Measurements from ENCODE around the gene CTIF. TPM values are rescaled to one million over a fixed set of nuclear protein-coding genes. Genes with fewer than 3 reads are reported as not detected.

CTIF gene
- polyA plus RNA-seq, 2 donors, result 11.8 to 22.7 TPM

DNA sequence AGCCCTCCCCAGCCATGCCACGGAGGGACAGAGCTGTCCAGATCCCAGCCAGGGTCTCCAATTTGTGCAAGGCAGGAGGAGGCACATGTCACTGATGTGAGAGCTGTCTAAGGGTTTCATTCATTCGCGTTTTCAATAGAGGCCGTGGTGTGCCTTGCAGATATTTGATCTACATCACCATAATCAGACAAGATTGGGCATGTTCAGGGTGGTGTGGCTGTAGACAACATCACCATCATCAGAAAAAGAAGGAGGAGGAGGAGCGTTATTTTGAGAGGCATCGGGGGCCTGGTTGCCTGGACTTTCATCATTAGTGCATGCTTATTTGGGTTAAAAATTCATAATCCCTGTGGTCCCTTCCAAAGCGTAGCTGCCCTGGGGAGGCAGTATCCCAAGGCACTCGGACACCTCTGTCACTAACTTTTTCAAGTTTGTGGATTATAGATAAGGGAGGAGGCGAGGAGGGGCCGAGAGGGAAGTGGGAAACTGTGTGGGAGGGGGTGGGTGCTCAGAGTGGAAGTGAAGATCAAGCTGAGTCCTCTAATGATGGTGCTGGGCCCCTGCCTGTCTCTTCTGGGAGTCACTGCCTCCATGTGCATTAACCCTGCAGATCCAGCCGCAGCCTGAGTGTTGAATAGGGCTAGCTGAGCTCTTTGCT, 194.1 kb downstream of the CTIF start:
- Histone ChIP-seq H3K4me1 (ENCODE audit: control insufficient read depth in 2 of 2, insufficient read depth in 2 of 2, low read length in 1 of 2) (no peaks in the 10 kb centered on the region), H3K9me3 (ENCODE audit: control insufficient read depth in 2 of 2, insufficient read depth in 1 of 2, low read depth in 1 of 2, low read length in 1 of 2) (no peaks in the 10 kb centered on the region), H3K36me3 (ENCODE audit: control insufficient read depth in 2 of 2, insufficient read depth in 2 of 2, low read length in 1 of 2) (peaks cover 0 to 3% of the 10 kb centered on the region in 2 donors), H3K27me3 (ENCODE audit: control insufficient read depth in 1 of 2, insufficient read depth in 2 of 2, low read length in 2 of 2) (no peaks in the 10 kb centered on the region), H3K4me3 (ENCODE audit: low read depth in 1 of 2, low read length in 2 of 2) (no peak overlapping the region), H3K27ac (ENCODE audit: low read depth in 2 of 2, low read length in 1 of 2) (no peak overlapping the region)
- WGBS, 2 donors, result 64 to 70% methylated on average over 11 of the region's 11 CpGs

DNA sequence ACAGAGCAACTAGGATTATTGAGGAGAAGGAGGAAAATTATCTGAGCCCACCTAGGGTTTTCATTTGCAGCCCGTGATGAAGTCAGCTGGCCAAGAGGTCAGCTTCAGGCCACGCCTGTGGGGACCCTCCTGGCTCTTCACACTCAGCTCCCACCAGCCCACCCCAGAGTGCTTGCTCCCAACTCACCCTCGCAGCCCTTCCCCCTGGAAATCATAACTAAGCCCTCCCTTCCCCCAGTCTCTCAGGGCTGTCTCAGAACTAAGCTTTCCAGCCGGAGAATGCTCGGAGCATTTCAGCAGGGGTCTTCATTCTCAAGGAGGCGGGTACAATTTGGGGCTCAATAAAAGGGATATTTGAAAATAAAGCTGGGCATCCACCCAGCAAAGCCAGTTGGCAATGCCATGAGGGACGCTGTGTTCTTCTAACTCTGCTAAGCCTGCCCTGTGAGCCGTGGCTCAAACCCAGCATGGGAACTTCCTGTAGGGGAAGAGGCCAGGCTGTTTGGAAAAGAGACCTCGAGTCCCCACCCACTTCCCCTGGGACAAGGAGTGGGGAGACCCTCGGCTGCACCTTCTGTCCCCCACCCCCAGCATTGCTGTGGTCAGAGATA, 194.9 kb downstream of the CTIF start:
- Histone ChIP-seq H3K27me3 (ENCODE audit: control insufficient read depth in 1 of 2, insufficient read depth in 2 of 2, low read length in 2 of 2) (no peaks in the 10 kb centered on the region), H3K36me3 (ENCODE audit: control insufficient read depth in 2 of 2, insufficient read depth in 2 of 2, low read length in 1 of 2) (peaks cover 0 to 3% of the 10 kb centered on the region in 2 donors), H3K4me1 (ENCODE audit: control insufficient read depth in 2 of 2, insufficient read depth in 2 of 2, low read length in 1 of 2) (no peaks in the 10 kb centered on the region), H3K9me3 (ENCODE audit: control insufficient read depth in 2 of 2, insufficient read depth in 1 of 2, low read depth in 1 of 2, low read length in 1 of 2) (no peaks in the 10 kb centered on the region), H3K4me3 (ENCODE audit: low read depth in 1 of 2, low read length in 2 of 2) (no peak overlapping the region), H3K27ac (ENCODE audit: low read depth in 2 of 2, low read length in 1 of 2) (no peak overlapping the region)
- WGBS, 2 donors, result 54 to 66% methylated on average over 10 of the region's 10 CpGs

DNA sequence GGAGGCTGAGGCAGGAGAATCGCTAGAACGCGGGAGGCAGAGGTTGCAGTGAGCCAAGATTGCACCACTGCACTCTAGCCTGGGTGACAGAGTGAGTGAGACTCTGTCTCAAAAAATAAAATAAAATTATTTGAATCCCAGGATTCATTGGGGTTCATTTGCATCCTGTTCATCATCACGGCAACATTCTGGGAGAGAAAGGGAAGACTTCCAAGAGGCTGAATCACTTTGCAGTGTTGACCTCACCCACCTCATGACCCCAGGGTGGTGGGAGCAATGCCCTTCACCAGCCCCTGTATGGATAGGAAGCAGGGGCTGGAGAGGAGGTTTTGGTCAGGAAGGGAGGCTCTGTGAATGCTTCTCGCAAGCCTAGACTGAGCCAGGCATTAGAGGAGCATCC, 195.6 kb downstream of the CTIF start:
- WGBS, 2 donors, result 92 to 98% methylated on average over 5 of the region's 5 CpGs
- H3K27me3 ChIP-seq (ENCODE audit: control insufficient read depth in 1 of 2, insufficient read depth in 2 of 2, low read length in 2 of 2), result no peaks in the 10 kb centered on the region
- H3K9me3 ChIP-seq (ENCODE audit: control insufficient read depth in 2 of 2, insufficient read depth in 1 of 2, low read depth in 1 of 2, low read length in 1 of 2), result no peaks in the 10 kb centered on the region
- H3K36me3 ChIP-seq (ENCODE audit: control insufficient read depth in 2 of 2, insufficient read depth in 2 of 2, low read length in 1 of 2), result peaks cover 0 to 3% of the 10 kb centered on the region in 2 donors
- H3K4me3 ChIP-seq (ENCODE audit: low read depth in 1 of 2, low read length in 2 of 2), result no peak overlapping the region
- no peak overlapping the region for H3K27ac ChIP-seq (ENCODE audit: low read depth in 2 of 2, low read length in 1 of 2)
- H3K4me1 ChIP-seq (ENCODE audit: control insufficient read depth in 2 of 2, insufficient read depth in 2 of 2, low read length in 1 of 2), result peaks cover 0 to 2% of the 10 kb centered on the region in 2 donors

DNA sequence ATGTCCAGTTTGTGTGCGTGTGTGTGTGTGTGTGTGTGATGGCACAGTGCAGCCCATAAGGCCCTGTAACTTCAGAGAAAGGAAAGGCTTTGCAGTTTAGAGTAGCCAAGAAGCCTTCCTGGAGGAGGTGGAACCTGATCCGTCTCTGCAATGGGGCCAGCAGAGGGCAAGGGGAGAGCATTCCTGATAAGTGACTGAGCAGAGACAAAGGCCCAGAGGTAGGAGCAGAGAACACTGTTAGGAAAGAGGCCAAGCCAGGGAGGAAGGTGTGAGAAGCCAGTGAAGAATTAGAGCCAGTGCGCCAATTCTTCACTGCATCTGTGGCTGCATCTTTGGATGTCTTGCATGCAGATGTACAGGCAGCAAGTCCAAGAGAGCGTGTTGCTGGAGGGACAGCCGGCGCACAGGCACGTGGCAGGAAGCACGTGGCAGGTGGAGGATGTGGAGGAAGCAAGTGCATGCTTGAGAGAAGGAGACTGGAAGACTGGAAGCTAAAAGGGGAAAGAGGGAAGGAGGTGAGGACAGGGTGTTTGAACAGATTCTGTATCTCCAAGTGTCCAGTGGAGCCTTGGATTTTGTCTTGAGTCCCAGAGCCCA, 196.3 kb downstream of the CTIF start:
- H3K27ac ChIP-seq (ENCODE audit: low read depth in 2 of 2, low read length in 1 of 2), result no peak overlapping the region
- peaks cover 0 to 3% of the 10 kb centered on the region in 2 donors for H3K36me3 ChIP-seq (ENCODE audit: control insufficient read depth in 2 of 2, insufficient read depth in 2 of 2, low read length in 1 of 2)
- no peak overlapping the region for H3K4me3 ChIP-seq (ENCODE audit: low read depth in 1 of 2, low read length in 2 of 2)
- no peaks in the 10 kb centered on the region for H3K27me3 ChIP-seq (ENCODE audit: control insufficient read depth in 1 of 2, insufficient read depth in 2 of 2, low read length in 2 of 2)
- H3K4me1 ChIP-seq (ENCODE audit: control insufficient read depth in 2 of 2, insufficient read depth in 2 of 2, low read length in 1 of 2), result peaks cover 0 to 2% of the 10 kb centered on the region in 2 donors
- H3K9me3 ChIP-seq (ENCODE audit: control insufficient read depth in 2 of 2, insufficient read depth in 1 of 2, low read depth in 1 of 2, low read length in 1 of 2), result no peaks in the 10 kb centered on the region
- WGBS, 2 donors, result 77 to 80% methylated on average over 8 of the region's 8 CpGs

DNA sequence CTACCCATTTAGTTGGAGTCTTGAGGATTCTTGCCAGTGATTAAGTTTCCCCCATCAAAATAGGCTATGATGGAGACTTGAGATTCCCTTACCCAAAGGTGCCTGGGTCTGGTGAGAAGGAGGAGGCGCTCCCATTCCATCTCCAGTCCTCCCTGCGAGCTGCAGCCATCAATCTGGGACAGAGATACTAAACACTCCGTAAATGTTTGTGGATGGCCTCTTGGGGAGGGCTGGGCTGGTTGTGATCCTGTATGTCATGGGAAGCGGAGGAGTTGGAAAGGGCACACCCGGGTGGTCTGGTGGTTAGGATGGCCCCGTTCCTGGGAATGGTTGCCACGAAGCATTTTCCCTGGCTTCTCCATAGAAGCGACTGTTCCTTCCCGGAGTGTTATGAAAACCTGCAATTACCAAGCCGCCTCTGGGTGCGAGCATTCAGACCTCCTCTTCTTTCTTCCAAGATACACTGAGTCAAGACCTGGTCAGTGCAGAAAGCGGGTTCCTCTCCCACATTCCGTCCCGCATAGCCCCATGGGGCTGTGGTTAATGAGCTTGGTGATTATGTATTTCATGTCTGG, 196.9 kb downstream of the CTIF start:
- peaks cover 0 to 3% of the 10 kb centered on the region in 2 donors for H3K36me3 ChIP-seq (ENCODE audit: control insufficient read depth in 2 of 2, insufficient read depth in 2 of 2, low read length in 1 of 2)

DNA sequence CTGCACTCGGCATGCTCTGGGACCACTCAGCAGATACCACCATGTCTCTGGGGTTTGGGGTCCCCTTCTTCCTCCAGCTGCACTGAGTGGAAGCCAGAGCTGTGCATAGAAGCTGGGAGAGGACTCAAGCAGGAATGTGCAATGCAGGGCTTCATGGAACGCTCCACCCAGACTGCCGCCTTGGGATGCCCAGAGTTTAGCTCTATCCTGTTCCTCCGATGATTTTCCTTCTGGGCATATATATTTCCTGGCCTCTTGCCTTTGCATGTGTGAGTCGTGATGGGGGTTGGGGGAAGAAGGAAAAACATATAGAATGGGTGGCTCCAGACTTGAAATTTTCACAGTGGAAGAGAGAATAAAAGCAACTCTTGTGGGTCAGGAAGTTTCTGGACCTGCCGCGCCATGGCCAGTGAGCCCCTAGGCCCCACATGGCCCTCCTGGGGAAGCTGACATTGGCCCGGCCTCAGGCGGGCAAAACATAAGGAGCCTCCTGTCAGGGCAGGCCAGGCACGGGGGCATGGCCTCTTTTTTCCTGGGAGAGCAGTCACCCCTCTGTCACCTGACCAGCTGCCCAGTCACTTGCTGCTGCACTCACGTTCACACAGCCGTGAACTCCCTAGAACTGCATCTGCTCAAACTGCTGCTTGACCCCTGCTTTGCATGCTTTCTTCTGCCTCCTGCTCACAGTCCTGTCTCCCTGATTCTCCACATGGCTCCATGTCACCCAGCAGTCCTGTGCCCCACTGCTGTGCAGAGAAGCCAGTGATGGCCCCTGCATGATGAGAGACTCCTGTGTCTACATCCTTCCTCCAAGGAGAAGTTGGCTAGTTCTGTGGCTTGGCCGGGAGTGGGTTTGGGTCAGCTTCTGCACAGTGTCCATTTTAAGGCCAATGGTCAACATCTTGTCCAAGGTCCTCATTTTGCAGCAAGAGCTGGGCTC, 197.8 kb downstream of the CTIF start:
- Histone ChIP-seq H3K27ac (ENCODE audit: low read depth in 2 of 2, low read length in 1 of 2) (no peak overlapping the region), H3K4me3 (ENCODE audit: low read depth in 1 of 2, low read length in 2 of 2) (no peak overlapping the region), H3K4me1 (ENCODE audit: control insufficient read depth in 2 of 2, insufficient read depth in 2 of 2, low read length in 1 of 2) (peaks cover 0 to 2% of the 10 kb centered on the region in 2 donors), H3K27me3 (ENCODE audit: control insufficient read depth in 1 of 2, insufficient read depth in 2 of 2, low read length in 2 of 2) (no peaks in the 10 kb centered on the region), H3K9me3 (ENCODE audit: control insufficient read depth in 2 of 2, insufficient read depth in 1 of 2, low read depth in 1 of 2, low read length in 1 of 2) (no peaks in the 10 kb centered on the region), H3K36me3 (ENCODE audit: control insufficient read depth in 2 of 2, insufficient read depth in 2 of 2, low read length in 1 of 2) (peaks cover 0 to 3% of the 10 kb centered on the region in 2 donors)
- 83 to 87% methylated on average over 13 of the region's 13 CpGs for WGBS, 2 donors

More for the DNA sequence above, 196.9 kb downstream of the CTIF start:
- 92 to 95% methylated on average over 14 of the region's 14 CpGs for WGBS, 2 donors
- peaks cover 0 to 2% of the 10 kb centered on the region in 2 donors for H3K4me1 ChIP-seq (ENCODE audit: control insufficient read depth in 2 of 2, insufficient read depth in 2 of 2, low read length in 1 of 2)
- H3K27ac ChIP-seq (ENCODE audit: low read depth in 2 of 2, low read length in 1 of 2), result no peak overlapping the region
- H3K27me3 ChIP-seq (ENCODE audit: control insufficient read depth in 1 of 2, insufficient read depth in 2 of 2, low read length in 2 of 2), result no peaks in the 10 kb centered on the region
- H3K9me3 ChIP-seq (ENCODE audit: control insufficient read depth in 2 of 2, insufficient read depth in 1 of 2, low read depth in 1 of 2, low read length in 1 of 2), result no peaks in the 10 kb centered on the region
- H3K4me3 ChIP-seq (ENCODE audit: low read depth in 1 of 2, low read length in 2 of 2), result no peak overlapping the region

DNA sequence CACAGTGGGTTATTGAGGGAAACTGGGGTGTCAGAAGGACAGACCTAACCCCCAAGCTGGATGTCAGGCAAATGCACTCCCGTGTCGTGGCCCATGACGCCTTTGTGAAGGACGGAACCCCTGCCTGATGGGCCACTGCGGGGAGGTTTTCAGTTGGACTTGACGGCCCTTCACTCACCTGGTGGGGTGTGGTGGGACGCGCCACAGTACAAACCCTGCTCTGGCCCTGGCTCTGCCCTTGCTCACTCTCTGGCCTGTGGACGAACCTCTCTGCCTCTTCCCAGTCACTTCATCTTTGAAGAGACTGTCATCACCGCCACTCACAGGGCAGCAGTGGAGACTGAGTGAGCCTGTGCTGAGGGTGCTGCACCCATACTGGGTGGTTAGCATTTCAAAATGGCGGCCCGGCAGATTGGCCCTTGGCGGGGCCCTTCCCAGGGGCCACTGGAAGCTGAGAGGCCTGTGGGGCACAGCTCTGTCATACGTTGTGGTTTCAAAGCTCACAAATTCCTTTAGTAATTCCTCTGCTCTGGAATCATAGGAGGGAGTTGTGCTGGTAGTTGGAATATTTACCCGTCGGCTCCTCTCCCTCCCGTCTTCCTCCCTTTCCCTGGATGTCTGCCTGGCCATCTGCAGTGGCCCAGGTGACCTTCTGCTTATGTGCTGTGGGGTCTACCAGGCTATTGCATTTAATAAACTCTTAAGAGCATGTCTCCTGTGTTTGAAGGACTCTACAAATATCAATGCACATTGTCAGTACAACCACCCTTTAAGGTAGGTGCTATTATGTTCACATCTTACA, 200.6 kb downstream of the CTIF start:
- Histone ChIP-seq H3K27ac (ENCODE audit: low read depth in 2 of 2, low read length in 1 of 2) (no peak overlapping the region), H3K9me3 (ENCODE audit: control insufficient read depth in 2 of 2, insufficient read depth in 1 of 2, low read depth in 1 of 2, low read length in 1 of 2) (no peaks in the 10 kb centered on the region), H3K27me3 (ENCODE audit: control insufficient read depth in 1 of 2, insufficient read depth in 2 of 2, low read length in 2 of 2) (no peaks in the 10 kb centered on the region), H3K4me1 (ENCODE audit: control insufficient read depth in 2 of 2, insufficient read depth in 2 of 2, low read length in 1 of 2) (peaks cover 0 to 6% of the 10 kb centered on the region in 2 donors), H3K36me3 (ENCODE audit: control insufficient read depth in 2 of 2, insufficient read depth in 2 of 2, low read length in 1 of 2) (peaks cover 0 to 3% of the 10 kb centered on the region in 2 donors), H3K4me3 (ENCODE audit: low read depth in 1 of 2, low read length in 2 of 2) (no peak overlapping the region)
- 87 to 91% methylated on average over 17 of the region's 17 CpGs for WGBS, 2 donors

DNA sequence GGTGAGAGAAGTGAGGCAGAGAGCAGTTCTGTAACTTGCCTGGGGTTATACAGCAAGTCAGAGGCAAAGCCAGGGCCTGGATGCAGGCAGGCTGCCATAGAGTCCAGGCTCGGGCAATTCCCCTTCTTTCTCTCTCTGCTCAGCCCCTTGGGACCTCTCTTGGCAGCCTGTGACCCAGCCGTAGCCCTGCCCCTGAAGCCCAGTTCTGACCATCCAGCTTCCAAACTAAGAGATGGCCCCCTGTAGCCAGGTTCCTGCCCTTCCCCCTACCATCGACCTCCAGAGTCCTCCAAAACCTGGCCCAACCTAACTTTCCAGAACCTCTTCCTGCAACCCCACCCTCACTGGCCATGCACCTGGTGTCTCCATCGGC, 201.2 kb downstream of the CTIF start:
- Histone ChIP-seq H3K27me3 (ENCODE audit: control insufficient read depth in 1 of 2, insufficient read depth in 2 of 2, low read length in 2 of 2) (no peaks in the 10 kb centered on the region), H3K36me3 (ENCODE audit: control insufficient read depth in 2 of 2, insufficient read depth in 2 of 2, low read length in 1 of 2) (peaks cover 0 to 3% of the 10 kb centered on the region in 2 donors), H3K4me1 (ENCODE audit: control insufficient read depth in 2 of 2, insufficient read depth in 2 of 2, low read length in 1 of 2) (peaks cover 0 to 6% of the 10 kb centered on the region in 2 donors), H3K27ac (ENCODE audit: low read depth in 2 of 2, low read length in 1 of 2) (no peak overlapping the region), H3K9me3 (ENCODE audit: control insufficient read depth in 2 of 2, insufficient read depth in 1 of 2, low read depth in 1 of 2, low read length in 1 of 2) (no peaks in the 10 kb centered on the region), H3K4me3 (ENCODE audit: low read depth in 1 of 2, low read length in 2 of 2) (no peak overlapping the region)
- 74 to 77% methylated on average over 4 of the region's 4 CpGs for WGBS, 2 donors
